Vagina (tissue), 2 donors: ENCODE data around the gene SLC37A1.

Experiments
- CTCF ChIP-seq, 3 experiments: fragments of 450-650 bp in 2 of 3; fragments of 200-600 bp in 1 of 3; sonication (generic) in 1 of 3; IDR thresholded peaks; one replicate each; pipeline ENCODE4 v1.5.1; 2017 to 2019; ENCODE audit warnings: antibody characterized with exemption in 3 of 3, mild to moderate bottlenecking in 2 of 3, moderate library complexity in 2 of 3
- POLR2AphosphoS5 ChIP-seq, 2 donors: sonication (generic); formaldehyde crosslinking; IDR thresholded peaks; one replicate each; pipeline ENCODE4 v1.9.0; 2017; ENCODE audit warnings: antibody characterized with exemption in 2 of 2, mild to moderate bottlenecking in 2 of 2, low read depth in 1 of 2; ENCODE audit not compliant: insufficient read depth in 1 of 2

- no peak for TF ChIP-seq CTCF (IDR thresholded peaks at IDR 0.05)
- no peak for TF ChIP-seq POLR2AphosphoS5 (IDR thresholded peaks at IDR 0.05; ENCODE audit: insufficient read depth in 1 of 2, low read depth in 1 of 2)
These were observed 70.0 kb downstream of the SLC37A1 start for GRCh38 chr21:42583477-42584295.
